ENCODE results near the gene MAST4. TPM values are rescaled to one million over a fixed set of nuclear protein-coding genes. Genes with fewer than 3 reads are reported as not detected.
A peak's percentile ranks its signal among the peaks of the same experiment; 100 is the strongest.
"Not testable (repeated sequence)": the region's sequence is repeated elsewhere in the genome, so short reads cannot be mapped to it uniquely, and the experiment has no call there.

The MAST4 gene
- total RNA-seq, 1 experiment from 2014 or later = 11.8 TPM

- Histone ChIP-seq H3K27me3 (ENCODE audit: low read length) (no peaks in the 10 kb centered on the region), H2AFZ (ENCODE audit: low read length) (no peak overlapping the region), H3K27ac (ENCODE audit: low read length) (no peak overlapping the region), H3K4me1 (ENCODE audit: low read length) (peaks cover 48% of the 10 kb centered on the region), H3K79me2 (ENCODE audit: low read length) (no peaks in the 10 kb centered on the region), H3K9me3 (ENCODE audit: low read length) (no peaks in the 10 kb centered on the region), H3K9ac (ENCODE audit: low read length) (no peak overlapping the region), H3K36me3 (ENCODE audit: insufficient read depth, low read length) (no peaks in the 10 kb centered on the region), H3K9me2 (replicated peaks; ENCODE audit: insufficient read depth, low read length) (no peaks in the 10 kb centered on the region), H3K4me3 (ENCODE audit: low read length) (no peak overlapping the region), H4K20me1 (ENCODE audit: insufficient read depth, low read depth, low read length) (no peaks in the 10 kb centered on the region), H3K4me2 (ENCODE audit: low read depth, low read length, poor library complexity, severe bottlenecking) (no peak overlapping the region)
- no peak for DNase-seq
These were observed 567.8 kb downstream of the MAST4 start for GRCh38 chr5:67163863-67164595.

- H3K27me3 ChIP-seq (ENCODE audit: low read length) = no peaks in the 10 kb centered on the region
- DNase-seq = no peak
- peak overlapping the region; percentile 88; the same call in 1 of the 2 replicates for H3K9ac ChIP-seq (ENCODE audit: low read length)
- H3K4me1 ChIP-seq (ENCODE audit: low read length) = peaks cover 40% of the 10 kb centered on the region
- peak overlapping the region; percentile 85 for H3K4me2 ChIP-seq (ENCODE audit: low read depth, low read length, poor library complexity, severe bottlenecking)
- H3K9me3 ChIP-seq (ENCODE audit: low read length) = no peaks in the 10 kb centered on the region
- no peaks in the 10 kb centered on the region for H3K79me2 ChIP-seq (ENCODE audit: low read length)
- H3K9me2 ChIP-seq (replicated peaks; ENCODE audit: insufficient read depth, low read length) = no peaks in the 10 kb centered on the region
- no peak overlapping the region for H2AFZ ChIP-seq (ENCODE audit: low read length)
- H3K4me3 ChIP-seq (ENCODE audit: low read length) = no peak overlapping the region; the same call in 1 of the 2 replicates
- H3K27ac ChIP-seq (ENCODE audit: low read length) = no peak overlapping the region
- no peaks in the 10 kb centered on the region for H3K36me3 ChIP-seq (ENCODE audit: insufficient read depth, low read length)
- H4K20me1 ChIP-seq (ENCODE audit: insufficient read depth, low read depth, low read length) = no peaks in the 10 kb centered on the region
These were observed 568.8 kb downstream of the MAST4 start for GRCh38 chr5:67164856-67165525.

- Histone ChIP-seq H3K79me2 (ENCODE audit: low read length) (no peaks in the 10 kb centered on the region), H3K27me3 (ENCODE audit: low read length) (no peaks in the 10 kb centered on the region), H3K4me3 (ENCODE audit: low read length) (peak overlapping the region; percentile 66), H3K9me2 (replicated peaks; ENCODE audit: insufficient read depth, low read length) (no peaks in the 10 kb centered on the region), H3K9ac (ENCODE audit: low read length) (peak overlapping the region; percentile 88), H3K9me3 (ENCODE audit: low read length) (no peaks in the 10 kb centered on the region), H3K27ac (ENCODE audit: low read length) (peak overlapping the region; percentile 84), H4K20me1 (ENCODE audit: insufficient read depth, low read depth, low read length) (no peaks in the 10 kb centered on the region), H3K36me3 (ENCODE audit: insufficient read depth, low read length) (no peaks in the 10 kb centered on the region), H3K4me2 (ENCODE audit: low read depth, low read length, poor library complexity, severe bottlenecking) (peak overlapping the region; percentile 85), H2AFZ (ENCODE audit: low read length) (peak overlapping the region; percentile 89), H3K4me1 (ENCODE audit: low read length) (peaks cover 32% of the 10 kb centered on the region)
- peak; percentile 97 for DNase-seq
These were observed 569.6 kb downstream of the MAST4 start for GRCh38 chr5:67165526-67166459.

DNA sequence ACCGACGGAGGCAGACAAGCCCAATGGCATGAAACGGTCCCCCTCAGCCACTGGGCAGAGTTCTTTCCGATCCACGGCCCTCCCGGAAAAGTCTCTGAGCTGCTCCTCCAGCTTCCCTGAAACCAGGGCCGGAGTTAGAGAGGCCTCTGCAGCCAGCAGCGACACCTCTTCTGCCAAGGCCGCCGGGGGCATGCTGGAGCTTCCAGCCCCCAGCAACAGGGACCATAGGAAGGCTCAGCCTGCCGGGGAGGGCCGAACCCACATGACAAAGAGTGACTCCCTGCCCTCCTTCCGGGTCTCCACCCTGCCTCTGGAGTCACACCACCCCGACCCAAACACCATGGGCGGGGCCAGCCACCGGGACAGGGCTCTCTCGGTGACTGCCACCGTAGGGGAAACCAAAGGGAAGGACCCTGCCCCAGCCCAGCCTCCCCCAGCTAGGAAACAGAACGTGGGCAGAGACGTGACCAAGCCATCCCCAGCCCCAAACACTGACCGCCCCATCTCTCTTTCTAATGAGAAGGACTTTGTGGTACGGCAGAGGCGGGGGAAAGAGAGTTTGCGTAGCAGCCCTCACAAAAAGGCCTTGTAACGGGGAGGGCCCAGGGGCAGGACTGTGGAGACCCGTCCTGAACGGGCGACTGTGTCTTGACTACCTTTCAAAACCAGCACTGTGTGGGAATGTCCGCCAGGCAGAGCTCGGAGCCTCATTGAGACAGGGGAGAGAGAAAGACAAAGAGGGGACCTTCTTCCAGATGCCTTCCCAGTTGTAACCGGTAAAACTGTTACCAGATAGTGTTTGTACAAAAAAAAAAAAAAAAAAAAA lies 570.5 kb downstream of the MAST4 start:
- Histone ChIP-seq H3K4me1 (ENCODE audit: low read length) (peaks cover 24% of the 10 kb centered on the region), H3K79me2 (ENCODE audit: low read length) (no peaks in the 10 kb centered on the region), H4K20me1 (ENCODE audit: insufficient read depth, low read depth, low read length) (no peaks in the 10 kb centered on the region), H3K9me3 (ENCODE audit: low read length) (no peaks in the 10 kb centered on the region), H3K4me3 (ENCODE audit: low read length) (peak overlapping the region; percentile 66), H3K9me2 (replicated peaks; ENCODE audit: insufficient read depth, low read length) (no peaks in the 10 kb centered on the region), H3K36me3 (ENCODE audit: insufficient read depth, low read length) (no peaks in the 10 kb centered on the region), H3K4me2 (ENCODE audit: low read depth, low read length, poor library complexity, severe bottlenecking) (peak overlapping the region; percentile 85), H3K27me3 (ENCODE audit: low read length) (no peaks in the 10 kb centered on the region), H3K27ac (ENCODE audit: low read length) (peak overlapping the region; percentile 84), H3K9ac (ENCODE audit: low read length) (peak overlapping the region; percentile 88), H2AFZ (ENCODE audit: low read length) (peak overlapping the region; percentile 67)
- peak; percentile 73 for DNase-seq

DNA sequence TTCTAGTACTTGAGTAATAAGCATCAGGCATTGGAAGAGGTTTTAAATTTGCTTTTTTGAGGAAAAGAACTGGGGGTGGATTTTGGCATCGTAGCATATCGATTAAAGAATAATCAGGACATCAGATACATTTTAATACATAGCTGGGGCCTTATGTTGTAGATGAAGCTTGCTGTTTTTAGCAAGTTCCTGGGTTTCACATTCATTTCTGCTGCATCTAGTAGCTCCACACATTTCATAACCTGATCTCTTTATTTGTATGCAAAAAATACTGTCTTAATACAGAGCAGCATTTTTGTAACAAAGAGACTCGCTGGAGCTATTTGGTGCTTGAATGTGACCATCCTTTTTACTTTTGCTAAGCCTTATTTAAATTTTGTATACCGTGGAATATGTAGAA lies 571.9 kb downstream of the MAST4 start:
- Histone ChIP-seq H3K4me2 (ENCODE audit: low read depth, low read length, poor library complexity, severe bottlenecking) (no peak overlapping the region), H3K4me3 (ENCODE audit: low read length) (no peak overlapping the region), H3K9me3 (ENCODE audit: low read length) (no peaks in the 10 kb centered on the region), H3K4me1 (ENCODE audit: low read length) (peaks cover 24% of the 10 kb centered on the region), H3K27ac (ENCODE audit: low read length) (peak overlapping the region; percentile 1; the same call in 1 of the 2 replicates), H3K9ac (ENCODE audit: low read length) (no peak overlapping the region), H3K9me2 (replicated peaks; ENCODE audit: insufficient read depth, low read length) (no peaks in the 10 kb centered on the region), H3K27me3 (ENCODE audit: low read length) (no peaks in the 10 kb centered on the region), H2AFZ (ENCODE audit: low read length) (no peak overlapping the region), H4K20me1 (ENCODE audit: insufficient read depth, low read depth, low read length) (no peaks in the 10 kb centered on the region), H3K36me3 (ENCODE audit: insufficient read depth, low read length) (no peaks in the 10 kb centered on the region), H3K79me2 (ENCODE audit: low read length) (no peaks in the 10 kb centered on the region)
- DNase-seq = no peak

- H4K20me1 ChIP-seq (ENCODE audit: insufficient read depth, low read depth, low read length) = no peaks in the 10 kb centered on the region
- no peak overlapping the region for H3K9ac ChIP-seq (ENCODE audit: low read length)
- no peaks in the 10 kb centered on the region for H3K27me3 ChIP-seq (ENCODE audit: low read length)
- H3K79me2 ChIP-seq (ENCODE audit: low read length) = no peaks in the 10 kb centered on the region
- H3K27ac ChIP-seq (ENCODE audit: low read length) = no peak overlapping the region
- no peak overlapping the region for H3K4me3 ChIP-seq (ENCODE audit: low read length)
- no peak overlapping the region for H3K4me2 ChIP-seq (ENCODE audit: low read depth, low read length, poor library complexity, severe bottlenecking)
- H3K36me3 ChIP-seq (ENCODE audit: insufficient read depth, low read length) = no peaks in the 10 kb centered on the region
- no peaks in the 10 kb centered on the region for H3K9me2 ChIP-seq (replicated peaks; ENCODE audit: insufficient read depth, low read length)
- no peak for DNase-seq
- H2AFZ ChIP-seq (ENCODE audit: low read length) = no peak overlapping the region
- peaks cover 17% of the 10 kb centered on the region for H3K4me1 ChIP-seq (ENCODE audit: low read length)
- H3K9me3 ChIP-seq (ENCODE audit: low read length) = no peaks in the 10 kb centered on the region
These were observed 574.6 kb downstream of the MAST4 start for GRCh38 chr5:67170767-67171166.

GRCh38 chr5:67173351-67173750 lies 577.2 kb downstream of the MAST4 start:
- not testable (repeated sequence) for H3K9ac ChIP-seq (ENCODE audit: low read length); H3K27me3 ChIP-seq (ENCODE audit: low read length)

More at GRCh38 chr5:67173351-67173750, 577.2 kb downstream of the MAST4 start:
- not testable (repeated sequence) for H3K27ac ChIP-seq (ENCODE audit: low read length); H2AFZ ChIP-seq (ENCODE audit: low read length); H3K4me1 ChIP-seq (ENCODE audit: low read length); H3K79me2 ChIP-seq (ENCODE audit: low read length); DNase-seq; H4K20me1 ChIP-seq (ENCODE audit: insufficient read depth, low read depth, low read length); H3K4me3 ChIP-seq (ENCODE audit: low read length); H3K4me2 ChIP-seq (ENCODE audit: low read depth, low read length, poor library complexity, severe bottlenecking); H3K9me2 ChIP-seq (replicated peaks; ENCODE audit: insufficient read depth, low read length); H3K9me3 ChIP-seq (ENCODE audit: low read length)
- peaks cover 13% of the 10 kb centered on the region for H3K36me3 ChIP-seq (ENCODE audit: insufficient read depth, low read length)

Measured in Karpas-422 (cell line).